A204.1 (cell line): ENCODE measurements around the gene PDE3B.
"Not testable (repeated sequence)": the region's sequence is repeated elsewhere in the genome, so short reads cannot be mapped to it uniquely, and the experiment has no call there.

Experiments used
- FAIRE-seq: peaks from 2 replicates; lab custom pipeline; 2012; peaks lifted over from hg19 to GRCh38; lab: Jason Lieb, UNC

Gene PDE3B

GRCh38 chr11:14642453-14642852, 1.2 kb upstream of the PDE3B start:
- no peak for FAIRE-seq

- FAIRE-seq, result no peak
Measured at GRCh38 chr11:14642873-14643696, 519 bp upstream of the PDE3B start.

GRCh38 chr11:14644226-14645014, 816 bp downstream of the PDE3B start:
- FAIRE-seq, result no peak

- FAIRE-seq, result no peak
Measured at GRCh38 chr11:14645015-14645912, 1.7 kb downstream of the PDE3B start.

GRCh38 chr11:14645985-14646900, 2.6 kb downstream of the PDE3B start:
- no peak for FAIRE-seq

- FAIRE-seq, result no peak
Measured at GRCh38 chr11:14650064-14650463, 6.5 kb downstream of the PDE3B start.

- FAIRE-seq, result no peak
Measured at GRCh38 chr11:14653090-14653489, 9.5 kb downstream of the PDE3B start.

- no peak for FAIRE-seq
Measured at GRCh38 chr11:14655435-14655834, 11.8 kb downstream of the PDE3B start.

- no peak for FAIRE-seq
Measured at GRCh38 chr11:14656536-14657457, 13.2 kb downstream of the PDE3B start.

- no peak for FAIRE-seq
Measured at GRCh38 chr11:14657841-14658240, 14.2 kb downstream of the PDE3B start.

GRCh38 chr11:14664926-14665325, 21.3 kb downstream of the PDE3B start:
- FAIRE-seq, result not testable (repeated sequence)

GRCh38 chr11:14667329-14667728, 23.7 kb downstream of the PDE3B start:
- FAIRE-seq, result not testable (repeated sequence)

GRCh38 chr11:14668731-14669301, 25.2 kb downstream of the PDE3B start:
- no peak for FAIRE-seq

GRCh38 chr11:14669499-14669898, 25.9 kb downstream of the PDE3B start:
- FAIRE-seq, result no peak

GRCh38 chr11:14669958-14670357, 26.4 kb downstream of the PDE3B start:
- FAIRE-seq, result no peak

GRCh38 chr11:14672635-14673034, 29.0 kb downstream of the PDE3B start:
- FAIRE-seq, result no peak

- no peak for FAIRE-seq
Measured at GRCh38 chr11:14673421-14673820, 29.8 kb downstream of the PDE3B start.

- no peak for FAIRE-seq
Measured at GRCh38 chr11:14673824-14674405, 30.3 kb downstream of the PDE3B start.

- FAIRE-seq, result no peak
Measured at GRCh38 chr11:14676068-14676467, 32.5 kb downstream of the PDE3B start.
